Stimulated activated CD4-positive, alpha-beta T cell treated with anti-CD3 and anti-CD28 coated beads, Interleukin-12 subunit alpha, Interleukin-12 subunit beta, amount 100 ng/mL, for 24 hours (primary cell): ENCODE measurements around the gene RPS8.
"Not testable (repeated sequence)": the region's sequence is repeated elsewhere in the genome, so short reads cannot be mapped to it uniquely, and the experiment has no call there.

Experiments used
- DNase-seq, 2 experiments: peaks; one replicate each; pipeline ENCODE4 v3.0.0-alpha.2; 2020; ENCODE audit warnings: low read depth in 2 of 2

RPS8 gene

GRCh38 chr1:44820328-44821239, 45.2 kb downstream of the RPS8 start:
- no peak for DNase-seq

GRCh38 chr1:44821240-44821715, 45.9 kb downstream of the RPS8 start:
- no peak for DNase-seq

GRCh38 chr1:44822131-44822701, 46.9 kb downstream of the RPS8 start:
- DNase-seq = no peak

- no peak for DNase-seq
Observed at GRCh38 chr1:44822981-44823451, 47.7 kb downstream of the RPS8 start.

- not testable (repeated sequence) for DNase-seq
Observed at GRCh38 chr1:44824392-44824791, 49.1 kb downstream of the RPS8 start.

- DNase-seq = no peak
Observed at GRCh38 chr1:44826375-44827196, 51.2 kb downstream of the RPS8 start.

- no peak for DNase-seq
Observed at GRCh38 chr1:44827197-44828002, 52.1 kb downstream of the RPS8 start.

GRCh38 chr1:44828003-44828651, 52.8 kb downstream of the RPS8 start:
- DNase-seq = no peak
